Medulla oblongata (tissue), 1 donor: ENCODE data around the gene LMTK2.

ENCODE experiments used
- DNase-seq: peaks from one replicate; pipeline ENCODE4 v3.0.0-alpha.2; 2015; ENCODE audit errors: extremely low spot score

The LMTK2 gene

DNA sequence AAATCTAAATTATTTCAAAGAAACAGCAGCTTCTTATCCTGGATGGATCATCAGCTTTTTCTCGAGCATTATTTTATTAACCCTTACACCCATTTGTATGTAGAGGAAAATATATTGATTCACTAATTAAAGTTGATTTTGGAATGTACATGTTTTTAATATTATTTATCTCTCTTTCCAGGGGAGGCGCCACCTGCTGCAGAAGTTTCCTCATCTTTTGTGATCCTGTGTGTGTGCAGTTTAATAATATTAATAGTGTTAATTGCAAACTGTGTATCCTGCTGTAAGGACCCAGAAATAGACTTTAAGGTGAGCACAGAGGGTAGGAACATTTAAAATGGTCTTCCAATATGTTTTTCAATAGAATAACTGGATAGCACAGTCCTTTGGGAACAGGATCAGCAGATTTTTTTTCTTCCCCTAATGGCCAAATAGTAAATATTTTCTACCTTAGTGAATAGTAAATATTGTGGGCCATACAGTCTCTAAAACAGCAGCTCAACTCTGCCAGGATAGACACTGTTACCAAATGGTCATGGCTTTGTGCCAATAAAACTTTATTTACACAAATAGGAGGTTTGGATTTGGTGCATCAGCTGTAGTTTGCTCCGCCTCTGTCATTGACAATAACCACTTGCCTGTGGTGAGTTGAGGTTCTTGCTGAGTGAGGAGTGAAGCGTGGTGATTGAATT is 30.6 kb downstream of the LMTK2 start:
- DNase-seq, result no peak

- DNase-seq, result peak; percentile 83
These were observed 31.1 kb downstream of the LMTK2 start for GRCh38 chr7:98137826-98138151.

DNA sequence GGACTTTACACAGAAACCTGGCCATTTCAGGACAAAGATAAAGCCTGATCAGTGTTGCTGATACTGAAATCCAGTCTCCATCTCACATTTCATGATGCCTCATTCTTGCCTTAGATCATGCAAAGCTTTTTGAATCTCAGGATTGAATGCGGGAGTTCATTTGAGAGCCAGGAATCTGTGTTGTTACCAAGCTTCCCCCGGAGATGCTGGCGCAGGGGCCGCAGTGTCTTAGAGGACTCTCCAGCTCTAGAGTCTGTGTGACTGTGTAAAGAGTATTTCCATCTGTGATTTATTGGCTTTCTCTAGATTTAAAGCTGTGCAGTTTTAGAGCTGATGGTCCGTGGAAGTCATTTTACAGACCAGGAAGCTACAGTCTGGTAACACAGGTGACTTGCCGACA is 32.0 kb downstream of the LMTK2 start:
- DNase-seq, result no peak

DNA sequence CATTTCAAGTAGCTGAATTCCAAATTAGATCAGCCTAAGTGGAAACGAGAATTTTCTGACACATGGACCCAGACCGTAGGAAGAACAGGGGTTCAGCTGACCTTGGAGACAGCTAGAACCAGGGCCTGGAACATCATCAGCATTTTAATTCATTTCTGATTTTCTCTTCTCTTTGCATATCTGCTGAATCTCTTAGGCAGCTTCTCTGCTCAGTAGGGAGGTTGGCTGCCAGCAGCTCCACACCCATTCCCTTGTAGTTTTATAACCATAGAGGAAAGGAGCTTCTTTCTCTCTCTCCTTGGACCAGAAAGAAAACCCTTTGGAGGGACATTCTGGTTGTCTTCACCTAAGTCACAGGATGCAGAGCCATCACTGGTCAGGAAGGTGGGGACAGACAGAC is 36.0 kb downstream of the LMTK2 start:
- DNase-seq, result no peak

GRCh38 chr7:98148607-98149006 is 41.9 kb downstream of the LMTK2 start:
- no peak for DNase-seq

DNA sequence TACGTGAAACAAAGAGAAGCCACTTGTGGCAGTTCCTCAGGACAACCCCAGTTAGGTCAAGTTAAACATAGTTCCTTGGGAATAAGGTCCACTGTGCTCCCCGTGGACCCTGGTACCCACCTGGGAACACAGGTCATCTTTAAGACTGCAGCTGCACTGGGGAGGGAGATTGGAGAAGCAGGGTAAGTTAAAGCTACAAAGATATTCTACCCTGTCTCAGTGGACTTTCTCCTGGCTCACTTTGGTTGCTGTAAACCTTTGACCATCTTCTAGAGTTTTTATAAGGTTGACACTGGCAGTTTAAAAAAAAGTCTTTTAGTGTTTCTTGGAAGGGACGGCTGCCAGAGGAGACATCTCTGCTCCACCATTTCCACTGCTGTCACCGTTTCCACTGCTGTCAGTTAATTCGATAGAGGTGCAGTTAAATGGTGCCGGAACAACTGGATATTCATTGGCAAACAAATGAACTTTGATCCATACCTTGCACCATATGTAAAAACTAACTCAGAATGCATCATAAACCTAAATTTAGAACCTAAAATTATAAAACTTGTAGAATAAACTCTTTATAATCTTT is 42.5 kb downstream of the LMTK2 start:
- no peak for DNase-seq

DNA sequence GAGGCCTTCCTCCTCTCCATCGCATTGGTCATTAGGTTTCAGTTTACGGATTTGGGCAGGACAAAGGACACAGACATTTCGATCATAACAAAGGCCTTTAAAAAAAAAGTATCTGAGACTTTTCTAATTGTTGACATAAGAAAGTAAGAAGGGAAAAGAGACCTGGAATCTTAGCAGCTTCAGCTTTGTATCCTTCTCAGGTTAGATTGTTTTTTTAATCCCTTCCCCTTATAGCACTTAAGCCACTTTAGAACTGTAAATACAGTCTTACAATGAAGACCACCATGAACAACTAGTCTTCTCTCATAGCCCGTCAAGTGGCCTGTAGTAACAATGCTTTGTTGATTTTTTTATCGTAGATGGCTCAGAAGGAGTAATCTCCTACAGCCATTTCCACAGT is 45.2 kb downstream of the LMTK2 start:
- no peak for DNase-seq

DNA sequence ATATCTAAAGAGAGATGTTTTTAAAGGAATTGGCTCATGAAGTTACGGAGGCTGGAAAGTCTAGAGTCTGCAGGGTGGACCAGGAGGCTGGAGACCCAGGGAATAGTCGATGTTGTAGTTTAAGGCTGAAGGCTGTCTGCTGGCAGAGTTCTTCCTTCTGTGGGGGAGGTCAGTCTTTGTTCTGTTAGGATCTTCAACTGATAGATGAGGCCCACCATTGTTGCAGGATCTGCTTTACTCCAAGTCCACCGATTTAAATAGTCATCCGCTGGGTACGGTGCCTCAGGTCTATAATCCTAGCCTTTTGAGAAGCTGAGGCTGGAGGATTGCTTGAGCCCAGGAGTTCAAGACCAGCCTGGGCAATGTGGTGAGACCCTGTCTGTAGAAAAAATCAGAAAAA is 50.0 kb downstream of the LMTK2 start:
- DNase-seq, result no peak

- no peak for DNase-seq
These were observed 51.1 kb downstream of the LMTK2 start for GRCh38 chr7:98157761-98158160.

GRCh38 chr7:98162758-98163157 is 56.1 kb downstream of the LMTK2 start:
- DNase-seq, result no peak

DNA sequence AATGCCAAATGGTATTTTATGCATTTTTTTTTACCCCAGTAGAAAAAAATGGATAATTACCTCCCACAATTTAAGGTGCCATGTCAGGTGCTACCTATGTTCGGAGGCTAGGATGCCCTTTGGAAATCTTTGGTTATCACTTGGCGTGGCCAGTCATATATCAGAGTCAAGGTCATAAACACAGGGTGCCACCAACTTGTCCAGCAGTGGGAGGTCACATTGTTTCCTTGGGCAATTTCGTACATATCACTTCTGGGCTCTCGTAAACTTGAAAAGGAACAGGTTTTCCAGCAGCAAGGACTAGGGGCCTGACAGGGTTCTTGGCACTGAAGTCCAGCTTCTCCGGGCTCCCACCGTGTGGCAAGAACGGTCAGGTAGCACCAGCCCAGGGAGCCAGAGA is 56.6 kb downstream of the LMTK2 start:
- DNase-seq, result no peak

DNA sequence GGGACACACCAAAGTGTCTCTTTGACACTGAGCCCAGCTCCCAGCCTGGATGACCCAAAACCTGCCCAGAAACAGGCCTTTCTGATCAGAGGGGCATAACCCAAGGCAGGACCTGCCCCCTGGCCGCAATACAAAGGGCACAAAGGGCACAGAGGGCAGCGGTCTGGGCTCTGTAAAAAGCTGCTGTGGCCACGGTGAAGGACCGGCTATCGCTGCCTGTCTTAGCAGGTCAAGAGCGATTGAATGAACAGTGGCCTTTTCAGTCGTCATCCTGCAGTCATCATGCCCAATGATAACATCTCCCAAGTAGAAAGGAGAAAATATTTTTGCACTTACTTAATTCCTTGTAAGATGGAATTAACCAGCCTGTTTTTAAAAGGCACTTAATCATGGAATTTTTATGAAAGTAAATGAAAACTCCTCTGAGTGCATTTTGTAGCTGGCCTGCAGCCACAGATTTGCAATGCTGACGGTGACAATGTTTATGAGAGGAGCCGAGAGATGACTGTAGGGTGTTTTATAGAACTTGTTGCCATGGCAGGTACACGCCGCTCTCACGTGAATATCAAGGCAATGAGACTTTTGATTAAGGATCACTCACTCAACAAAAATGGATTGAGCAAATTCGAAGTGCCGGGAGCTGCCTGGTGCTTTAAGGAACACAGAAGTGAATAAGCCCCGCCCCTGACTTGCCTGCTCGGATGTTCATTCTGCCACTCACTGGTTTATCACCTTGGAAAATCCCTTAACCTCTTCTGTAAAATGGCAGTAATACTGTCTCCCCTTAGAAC is 57.2 kb downstream of the LMTK2 start:
- DNase-seq, result no peak

DNA sequence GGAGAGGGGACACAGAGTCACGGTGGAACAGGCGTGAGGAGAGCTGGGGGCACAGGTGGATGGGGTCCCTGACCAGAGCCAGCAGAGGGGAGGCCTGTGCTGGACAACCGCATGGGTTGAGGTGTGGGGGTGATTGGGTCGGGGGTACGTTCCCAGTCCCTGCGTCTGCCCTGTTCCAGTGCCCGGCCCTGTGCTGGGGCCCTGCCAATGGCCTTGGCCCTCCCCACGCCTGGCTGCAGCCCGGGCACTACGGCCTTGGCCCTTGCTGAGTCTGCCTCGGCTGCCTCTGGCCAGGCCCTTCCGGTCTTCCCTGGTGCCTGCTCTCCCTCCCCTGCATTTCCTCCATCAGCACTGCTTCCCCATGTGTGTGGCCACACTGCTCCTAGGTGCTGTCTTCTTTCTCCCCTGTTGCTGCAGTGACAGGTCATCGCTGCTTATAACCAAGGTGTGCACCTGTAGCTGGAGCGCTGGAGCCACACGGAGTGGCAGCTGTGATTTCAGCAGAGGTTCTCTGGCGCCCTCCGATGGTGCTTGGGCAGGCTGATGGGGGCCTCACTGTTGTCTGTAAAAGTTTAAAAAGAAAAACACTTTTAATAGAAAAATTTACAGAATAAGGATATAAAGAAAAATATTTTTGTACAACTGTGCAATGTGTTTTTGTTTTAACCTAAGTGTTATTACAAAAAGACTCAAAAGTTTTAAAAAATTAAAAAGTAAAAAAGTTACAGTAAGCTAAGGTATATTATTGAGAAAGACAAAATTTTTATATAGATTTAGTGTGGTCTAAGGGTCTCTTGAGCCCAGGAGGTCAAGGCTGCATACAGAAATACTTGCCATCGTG is 59.4 kb downstream of the LMTK2 start:
- peak; percentile 49 for DNase-seq

DNA sequence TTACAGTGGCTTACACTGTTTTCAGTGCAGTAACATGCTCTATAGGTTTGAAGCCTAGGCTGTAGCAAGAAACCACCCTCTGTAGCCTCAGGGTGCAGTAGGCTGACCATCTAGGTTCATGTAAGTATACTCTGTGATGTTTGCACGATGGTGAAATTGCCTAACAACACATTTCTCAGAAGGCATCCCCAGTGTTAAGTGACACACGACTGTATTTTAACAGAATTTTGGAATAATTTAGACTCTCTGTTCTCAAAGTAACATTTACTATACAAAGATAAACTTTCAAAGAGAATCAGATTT is 60.0 kb downstream of the LMTK2 start:
- no peak for DNase-seq

- no peak for DNase-seq
These were observed 61.0 kb downstream of the LMTK2 start for GRCh38 chr7:98167653-98168052.

GRCh38 chr7:98168181-98168903 is 61.7 kb downstream of the LMTK2 start:
- DNase-seq, result peak; percentile 75

- no peak for DNase-seq
These were observed 62.4 kb downstream of the LMTK2 start for GRCh38 chr7:98168904-98169621.

DNA sequence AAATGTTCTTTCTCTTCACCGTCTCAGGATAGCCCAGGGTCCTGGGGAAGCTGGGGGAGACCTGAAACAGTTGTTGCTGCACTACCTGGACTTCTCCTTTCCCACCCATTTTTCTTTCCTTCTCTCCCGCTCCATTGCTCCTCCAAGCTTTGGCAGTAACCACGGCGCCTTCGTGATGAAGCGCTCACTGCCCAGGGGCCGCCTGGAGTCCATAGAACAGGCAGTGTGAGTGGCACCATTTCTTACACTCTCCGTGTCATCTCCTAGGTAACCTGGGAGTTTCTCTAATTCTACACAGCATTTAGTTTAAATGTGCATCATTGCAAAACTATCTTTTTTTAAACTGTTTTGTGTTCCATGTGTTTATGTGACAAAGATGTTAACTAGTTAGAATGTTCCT is 64.3 kb downstream of the LMTK2 start:
- peak; percentile 34 for DNase-seq

DNA sequence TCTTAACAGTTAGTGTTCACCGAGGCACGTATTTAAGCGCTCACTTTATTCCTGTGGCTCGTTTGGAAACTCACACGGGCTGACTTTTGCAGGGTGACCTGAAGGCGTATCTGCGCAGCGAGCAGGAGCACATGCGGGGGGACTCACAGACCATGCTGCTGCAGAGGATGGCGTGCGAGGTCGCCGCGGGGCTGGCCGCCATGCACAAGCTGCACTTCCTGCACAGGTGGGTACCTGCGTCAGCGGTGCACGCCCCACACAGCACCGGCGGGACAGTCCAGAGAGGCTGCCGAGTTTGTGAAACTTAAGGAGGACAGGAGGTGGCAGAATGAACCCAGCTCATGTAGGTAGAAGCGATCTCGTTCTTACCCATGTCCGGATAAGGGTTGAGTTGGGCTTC is 64.8 kb downstream of the LMTK2 start:
- DNase-seq, result no peak

DNA sequence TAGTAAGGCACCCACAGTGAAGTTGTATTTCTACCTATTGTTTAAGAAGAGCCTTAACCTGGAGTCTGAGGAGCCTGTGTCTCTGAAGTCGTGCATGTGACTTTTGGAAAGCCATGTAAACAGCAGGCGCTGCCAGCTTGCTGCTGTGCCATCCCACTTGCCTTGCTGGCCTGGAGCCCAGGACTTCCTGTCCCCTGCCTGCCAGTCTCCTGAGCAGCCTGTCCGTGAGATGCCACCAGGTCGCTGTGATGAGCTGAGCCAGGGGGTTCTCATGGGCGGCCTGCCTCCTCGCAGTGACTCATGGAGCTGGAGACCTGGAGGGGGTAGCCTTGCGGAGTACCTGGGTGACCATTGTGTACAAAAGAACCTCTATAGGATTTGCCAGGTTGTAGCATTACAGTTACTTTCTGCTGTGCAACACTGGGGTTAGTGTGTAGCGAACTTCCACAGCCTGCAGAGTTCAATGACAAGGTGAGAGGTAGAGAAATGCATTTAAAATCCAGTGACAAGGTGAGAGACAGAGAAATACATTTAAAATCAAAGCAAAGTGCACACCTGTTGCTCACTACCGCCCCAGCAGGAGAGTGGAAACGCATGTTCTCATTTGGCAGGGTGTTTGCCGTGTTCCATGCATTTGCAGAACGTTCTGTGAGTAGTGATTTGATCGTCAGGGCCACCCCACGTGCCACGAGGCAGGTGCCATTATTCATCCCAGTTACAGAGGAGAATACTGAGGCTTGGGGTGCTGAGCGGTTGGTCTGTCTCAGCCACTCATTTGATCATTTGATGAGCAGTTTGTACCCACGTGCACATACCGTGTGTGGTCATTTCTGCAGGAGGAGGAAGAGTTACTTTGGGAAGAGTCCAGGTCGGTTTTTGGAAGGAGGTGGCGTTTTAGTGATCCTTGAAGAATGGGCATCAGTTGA is 67.9 kb downstream of the LMTK2 start:
- peak; percentile 69 for DNase-seq
